ENCODE data around the gene NDUFV2.
"Not testable (repeated sequence)": the region's sequence is repeated elsewhere in the genome, so short reads cannot be mapped to it uniquely, and the experiment has no call there.

The NDUFV2 gene

DNA sequence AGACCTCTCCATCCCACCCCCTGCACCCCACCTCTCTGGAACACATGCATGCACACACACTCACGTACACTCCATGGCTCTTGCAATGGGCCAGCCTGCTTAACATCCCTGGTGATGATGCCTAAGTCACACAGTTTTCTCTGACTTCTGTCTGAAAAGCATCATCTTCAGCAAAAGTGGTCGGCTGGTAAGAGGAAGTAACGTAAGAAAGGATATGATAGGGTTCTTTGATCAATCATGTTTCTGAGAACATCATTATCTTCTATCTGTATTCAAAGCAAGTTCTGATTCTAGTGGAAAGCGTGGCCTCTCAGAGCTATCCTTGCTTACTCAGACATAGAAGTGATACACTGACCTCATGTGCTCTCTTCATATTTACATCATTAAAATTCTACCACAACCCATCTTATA, 11.4 kb upstream of the NDUFV2 start:
- DNase-seq (ENCODE audit: low read depth), result no peak

DNA sequence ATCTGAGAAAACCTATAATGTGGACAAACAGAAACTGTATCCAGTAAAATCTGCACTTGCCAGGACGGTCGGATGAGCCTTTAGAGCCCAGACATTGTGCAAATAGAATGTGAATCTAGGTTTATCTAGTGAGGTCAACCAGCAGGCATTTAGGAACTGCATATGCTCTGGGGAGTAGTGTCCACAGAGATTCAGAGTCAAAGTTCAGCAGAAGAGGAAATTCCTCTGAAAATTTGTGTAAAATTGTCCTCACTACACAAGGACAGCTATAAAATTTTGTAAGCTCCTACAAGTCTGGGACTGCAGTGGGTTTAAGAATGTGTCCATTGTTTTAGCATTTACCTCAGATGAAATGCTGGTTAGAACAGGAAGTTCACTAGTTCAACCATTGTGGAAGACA, 9.8 kb upstream of the NDUFV2 start:
- DNase-seq (ENCODE audit: low read depth), result no peak

DNA sequence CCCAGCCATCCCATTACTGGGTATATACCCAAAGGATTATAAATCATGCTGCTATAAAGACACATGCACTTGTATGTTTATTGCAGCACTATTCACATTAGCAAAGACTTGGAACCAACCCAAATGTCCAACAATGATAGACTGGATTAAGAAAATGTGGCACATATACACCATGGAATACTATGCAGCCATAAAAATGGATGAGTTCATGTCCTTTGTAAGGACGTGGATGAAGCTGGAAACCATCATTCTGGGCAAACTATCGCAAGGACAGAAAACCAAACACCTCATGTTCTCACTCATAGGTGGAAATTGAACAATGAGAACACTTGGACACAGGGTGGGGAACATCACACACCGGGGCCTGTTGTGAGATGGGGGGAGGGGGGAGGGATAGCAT, 9.4 kb upstream of the NDUFV2 start:
- DNase-seq (ENCODE audit: low read depth), result not testable (repeated sequence)

DNA sequence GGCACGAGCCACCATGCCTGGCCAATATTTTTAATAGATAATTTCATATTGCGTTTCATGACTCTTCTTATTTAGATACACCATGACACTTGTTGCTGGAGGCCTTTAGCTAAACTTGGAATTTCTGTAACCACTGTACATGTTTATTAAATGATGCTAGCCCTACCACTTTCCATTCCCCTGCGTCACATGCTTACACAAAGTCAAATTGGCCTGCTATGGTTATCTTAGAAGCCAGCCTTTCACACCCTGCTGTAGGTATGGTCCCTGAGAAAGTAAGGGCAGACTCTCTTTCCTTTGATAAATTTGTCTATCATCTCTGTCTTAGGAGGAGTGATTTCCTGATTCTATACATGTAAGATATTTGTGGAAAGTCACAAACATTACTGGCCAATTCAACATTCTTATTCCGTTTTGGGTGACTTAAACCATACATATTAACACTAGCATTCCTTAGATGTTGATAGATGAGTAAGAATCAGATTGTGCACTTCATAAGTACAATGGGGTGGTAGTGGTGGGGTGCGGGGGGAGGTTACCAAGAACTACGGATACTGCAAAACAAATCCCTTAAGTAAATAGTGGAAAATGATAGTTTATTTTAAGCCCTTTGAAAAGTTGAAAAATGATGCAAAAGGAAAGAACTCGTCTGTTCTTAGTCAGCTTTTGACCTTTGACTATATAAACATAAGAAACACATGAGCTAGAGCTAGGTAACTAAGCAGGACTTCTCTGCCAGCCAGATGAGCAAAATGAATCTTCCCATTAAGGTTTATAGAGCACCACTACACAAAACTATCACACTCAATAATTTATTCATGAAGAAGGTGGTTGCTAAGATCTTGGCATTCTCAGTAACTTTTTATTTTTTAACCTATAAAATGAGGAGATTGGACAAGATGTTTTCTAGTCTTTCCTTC, 7.9 kb upstream of the NDUFV2 start:
- no peak for DNase-seq (ENCODE audit: low read depth)

DNA sequence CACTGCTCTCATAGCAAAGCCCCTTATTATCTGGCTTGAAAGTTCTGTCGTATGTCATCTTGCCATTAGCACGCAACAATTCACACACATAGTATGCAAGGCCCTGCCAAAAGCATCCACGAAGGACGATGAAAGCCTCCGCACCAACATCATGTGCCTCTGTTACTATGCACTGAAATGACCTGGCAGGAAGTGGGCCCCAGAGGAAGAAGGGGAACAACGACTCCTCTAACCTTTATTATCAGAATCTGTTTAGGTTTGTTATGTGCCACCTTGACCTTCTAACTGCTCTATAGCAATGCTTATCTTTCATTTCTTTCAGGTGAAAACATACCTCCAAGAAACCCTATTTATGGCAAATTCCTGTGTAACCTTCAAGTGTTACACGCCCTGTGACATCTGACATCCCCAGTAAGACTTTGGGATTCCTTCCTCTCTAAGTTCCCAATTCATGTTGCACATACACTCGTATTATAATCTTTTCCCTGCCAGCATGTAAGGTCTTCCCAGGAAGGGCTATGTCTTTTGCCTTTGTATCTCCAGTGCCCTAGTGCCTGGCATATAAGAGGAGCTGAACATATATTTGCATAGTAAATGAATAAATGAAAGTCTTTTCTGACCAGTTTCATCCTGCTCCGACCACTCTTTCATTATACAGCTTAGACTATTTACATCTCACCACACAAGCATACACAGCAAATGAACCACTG, 7.0 kb upstream of the NDUFV2 start:
- no peak for DNase-seq (ENCODE audit: low read depth)

DNA sequence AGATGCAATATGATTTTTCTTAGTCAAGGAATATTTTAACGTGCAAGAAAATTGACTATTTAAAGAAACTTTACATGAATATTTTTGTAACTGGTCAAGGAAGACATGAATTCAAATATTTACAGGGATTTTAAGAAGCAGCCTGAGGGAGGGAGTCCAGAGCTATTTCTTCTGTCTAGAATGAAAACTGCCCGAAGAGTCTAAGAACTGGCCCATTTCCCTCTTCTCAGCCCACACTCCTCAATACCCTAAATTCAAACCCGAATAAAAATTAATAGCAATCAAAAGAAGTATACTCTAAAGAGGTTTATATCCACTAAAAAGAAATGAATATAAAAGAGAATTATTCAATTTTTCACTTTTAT, 6.5 kb upstream of the NDUFV2 start:
- no peak for DNase-seq (ENCODE audit: low read depth)

DNA sequence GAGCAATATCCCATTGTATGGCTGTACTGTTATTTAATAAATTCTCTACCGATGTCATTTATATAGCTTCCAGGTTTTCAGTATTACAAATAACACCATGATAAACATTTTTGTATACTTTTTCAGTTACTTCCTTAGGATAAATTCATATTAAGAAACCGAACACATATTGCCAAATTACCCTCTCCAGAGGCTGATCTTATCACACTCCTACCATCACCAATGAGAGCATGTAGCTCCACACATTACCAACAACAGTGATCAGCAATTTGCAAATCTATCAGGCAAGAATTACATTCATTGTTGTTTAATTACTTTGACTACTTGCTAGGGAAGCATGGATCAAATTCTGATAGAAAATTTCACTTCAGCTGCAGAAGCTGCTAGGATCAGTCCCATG, 5.8 kb upstream of the NDUFV2 start:
- no peak for DNase-seq (ENCODE audit: low read depth)

DNA sequence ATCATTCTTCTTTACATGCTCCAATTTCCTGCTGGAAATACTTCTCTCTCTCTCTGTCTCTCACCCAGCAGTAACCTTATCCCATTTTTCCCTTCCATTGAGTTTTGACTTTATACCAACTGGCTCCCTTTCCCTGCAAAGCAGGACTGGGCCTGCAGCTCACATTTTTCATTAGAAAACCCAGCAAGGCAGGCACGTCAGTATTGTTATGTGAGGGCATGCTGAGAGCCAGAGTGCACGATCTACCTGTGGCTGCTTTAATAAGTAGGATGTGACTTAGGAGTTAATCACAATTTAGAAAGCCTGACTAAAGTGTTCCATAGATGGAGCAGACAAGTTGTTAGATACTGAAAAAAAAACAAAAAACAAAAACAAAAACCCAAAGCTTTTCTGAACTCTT, 5.2 kb upstream of the NDUFV2 start:
- no peak for DNase-seq (ENCODE audit: low read depth)

DNA sequence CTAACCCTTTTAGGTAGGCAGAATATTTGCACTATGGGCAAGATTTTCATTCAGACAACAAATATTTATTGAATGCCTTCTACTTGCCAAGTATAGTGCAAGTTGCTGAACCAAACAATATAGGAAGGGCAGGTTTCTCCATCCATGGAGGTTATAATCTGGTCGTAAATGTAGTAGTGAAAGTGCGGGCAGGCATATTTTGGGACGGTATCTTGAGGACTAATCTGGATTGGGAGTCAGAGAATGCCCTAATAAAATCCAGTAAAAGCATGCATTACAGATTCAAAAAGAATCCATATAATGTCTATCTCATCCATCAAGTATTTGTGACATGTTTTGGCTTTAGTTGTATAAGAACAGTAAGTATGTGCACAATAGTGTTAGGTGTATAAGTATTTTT, 1.7 kb upstream of the NDUFV2 start:
- no peak for DNase-seq (ENCODE audit: low read depth)

DNA sequence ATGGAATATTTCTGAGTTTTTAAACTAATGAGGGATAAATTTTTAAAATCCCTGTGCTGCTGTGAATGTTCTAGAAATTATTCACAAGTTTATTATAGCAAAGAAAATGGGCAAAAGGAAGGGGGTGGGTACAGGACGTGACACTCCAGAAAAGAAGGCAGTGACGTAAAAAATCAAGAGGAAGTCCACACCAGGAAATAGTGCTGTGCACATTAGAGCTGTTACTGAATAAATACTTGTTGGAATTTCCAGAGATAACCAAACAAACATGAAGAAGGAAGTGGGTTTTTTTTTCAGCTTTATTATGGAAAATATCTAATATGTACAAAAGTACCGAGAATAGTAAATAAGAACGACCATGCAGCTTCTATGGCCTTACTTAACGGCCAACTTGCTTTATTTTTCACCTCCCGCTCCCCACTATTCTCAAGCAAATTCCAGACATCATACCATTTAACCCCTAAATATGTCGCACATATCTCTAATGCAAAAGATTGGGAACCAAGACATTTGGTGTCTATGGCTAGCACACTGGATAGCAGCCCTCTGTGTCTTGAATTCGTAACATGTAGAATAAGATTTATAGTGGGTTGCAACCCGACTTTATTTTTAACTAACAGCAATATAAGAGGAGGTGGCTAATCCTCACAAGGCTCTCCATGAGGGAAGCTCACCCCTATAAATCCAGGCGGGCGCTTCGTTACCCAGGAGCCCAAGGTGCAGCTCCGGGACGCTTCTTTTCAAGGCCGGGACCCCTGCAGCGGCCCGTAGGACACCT, 580 bp upstream of the NDUFV2 start:
- DNase-seq (ENCODE audit: low read depth), result peak; percentile 18

DNA sequence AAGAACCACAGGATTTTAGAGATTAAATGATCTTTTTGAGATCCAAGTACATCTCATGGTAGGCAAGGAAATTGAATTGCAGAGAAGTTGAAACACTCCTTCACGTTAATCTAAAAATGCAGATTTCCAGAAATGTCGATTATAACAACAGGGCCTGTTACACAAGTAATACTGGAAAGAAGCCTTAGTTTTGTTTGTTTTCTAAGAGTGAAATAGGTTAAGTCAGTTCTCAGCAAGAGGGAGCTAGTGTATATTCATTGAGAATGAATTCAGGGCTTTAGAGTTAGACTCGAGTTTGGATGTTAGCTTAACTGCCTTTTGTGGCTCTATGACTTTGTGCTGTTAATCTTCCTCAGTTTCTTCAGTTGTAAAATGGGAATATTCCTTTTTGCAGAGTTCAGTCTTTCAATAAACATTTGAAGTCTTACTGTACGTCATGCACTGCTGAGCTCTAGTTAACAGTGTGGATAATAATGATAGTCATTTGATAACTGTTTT, 926 bp downstream of the NDUFV2 start:
- no peak for DNase-seq (ENCODE audit: low read depth)

DNA sequence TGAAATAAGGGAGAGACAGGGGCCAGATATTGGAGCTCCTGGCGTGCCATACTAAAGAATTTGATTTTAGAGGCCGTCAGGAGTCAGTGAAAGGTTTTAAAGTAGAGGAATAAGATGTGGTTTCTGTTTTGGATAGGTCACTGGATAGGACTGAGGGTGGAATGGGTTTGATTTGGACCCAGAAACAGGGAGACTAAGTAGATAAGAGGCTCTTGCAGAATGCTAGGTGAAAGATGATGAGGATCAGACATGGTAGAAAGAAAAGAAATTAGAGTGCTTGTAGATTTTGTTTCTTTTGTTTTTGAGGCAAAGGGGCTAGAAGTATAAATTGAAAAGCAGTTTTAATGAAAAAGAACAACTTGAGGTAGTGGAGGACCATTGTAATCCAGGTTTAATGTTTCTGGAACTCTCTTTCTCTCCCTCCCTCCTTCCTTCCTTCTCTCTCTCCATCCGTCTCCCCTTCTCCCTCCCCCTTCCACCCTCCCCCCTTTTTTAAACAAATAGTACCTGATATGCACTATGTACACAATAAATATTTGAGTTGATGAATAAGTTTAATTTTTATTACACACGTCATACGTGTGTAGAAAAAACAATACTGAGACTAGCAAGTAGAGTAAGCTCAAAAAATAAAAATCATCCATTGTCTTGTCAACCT, 1.9 kb downstream of the NDUFV2 start:
- DNase-seq (ENCODE audit: low read depth), result no peak

DNA sequence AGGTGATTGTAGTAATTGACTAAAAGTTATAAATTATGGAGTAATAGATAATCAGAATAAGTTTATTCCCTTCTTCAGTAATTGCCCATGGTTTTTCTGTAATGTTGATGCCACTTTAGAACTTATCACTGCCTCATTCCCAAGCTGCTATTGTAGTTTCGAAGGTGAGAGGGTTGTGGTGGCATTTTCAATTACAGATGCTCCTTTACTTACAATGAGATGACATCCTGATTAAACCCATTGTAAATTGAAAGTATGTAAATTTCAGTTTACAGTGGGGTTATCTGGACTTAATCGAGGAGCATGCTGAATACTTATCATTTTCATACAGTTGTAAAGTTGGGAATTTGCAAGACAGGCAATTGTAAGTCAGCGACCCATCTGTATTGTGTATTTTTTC, 2.9 kb downstream of the NDUFV2 start:
- no peak for DNase-seq (ENCODE audit: low read depth)

DNA sequence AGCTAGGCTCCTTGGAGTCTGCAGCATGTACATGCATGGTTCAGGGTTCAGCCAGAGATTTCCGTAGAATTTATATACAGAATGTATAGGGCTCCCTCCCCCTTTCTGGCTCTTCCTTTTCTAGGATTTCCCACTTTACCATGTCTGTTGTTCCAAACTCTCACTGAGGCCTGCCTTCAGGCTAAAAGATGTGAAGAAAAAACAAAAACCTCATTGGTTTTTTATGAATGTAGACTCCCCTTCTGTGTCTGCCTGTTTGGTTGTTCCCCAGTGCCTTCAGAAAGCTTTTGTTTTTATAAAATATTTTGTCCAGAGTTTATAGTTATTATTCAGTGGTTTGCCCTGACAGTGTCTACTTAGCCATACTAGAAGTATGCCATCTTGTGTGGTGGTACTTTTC, 3.6 kb downstream of the NDUFV2 start:
- no peak for DNase-seq (ENCODE audit: low read depth)

DNA sequence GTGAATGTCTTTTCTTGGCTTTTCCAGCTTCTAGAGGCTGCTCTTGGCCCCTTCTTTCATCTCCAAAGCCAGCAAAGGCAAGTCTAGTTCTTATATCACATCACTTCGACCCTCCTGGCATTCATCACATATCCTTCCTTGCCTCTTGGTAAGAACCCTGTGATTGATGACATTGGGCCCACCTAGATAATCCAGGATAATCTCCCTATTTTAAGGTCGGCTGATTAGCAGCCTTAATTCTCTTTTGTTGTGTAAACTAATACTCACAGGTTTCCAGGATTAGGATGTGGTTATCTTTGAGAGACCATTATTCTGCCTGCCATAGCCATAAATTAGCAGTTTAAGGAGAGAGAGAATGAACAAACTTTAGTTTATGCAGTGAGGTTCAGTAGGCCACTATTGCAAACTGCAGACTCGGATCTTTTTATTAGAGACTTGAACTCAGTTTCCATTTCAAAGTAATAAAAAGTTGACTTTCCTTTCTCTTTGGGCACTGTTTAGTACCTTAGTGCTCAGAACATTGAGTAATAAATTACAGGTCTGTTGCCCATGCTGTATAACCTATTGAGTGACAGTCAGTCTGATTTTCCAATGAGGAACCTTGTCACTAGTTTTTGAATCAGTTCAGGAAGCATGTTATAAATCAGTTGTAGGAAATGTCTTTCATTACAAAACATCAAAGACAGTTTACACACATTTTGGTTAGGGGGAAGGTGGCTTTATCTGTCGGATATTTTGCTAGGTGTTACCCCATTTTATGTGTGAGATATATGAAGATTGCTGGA, 4.5 kb downstream of the NDUFV2 start:
- no peak for DNase-seq (ENCODE audit: low read depth)

DNA sequence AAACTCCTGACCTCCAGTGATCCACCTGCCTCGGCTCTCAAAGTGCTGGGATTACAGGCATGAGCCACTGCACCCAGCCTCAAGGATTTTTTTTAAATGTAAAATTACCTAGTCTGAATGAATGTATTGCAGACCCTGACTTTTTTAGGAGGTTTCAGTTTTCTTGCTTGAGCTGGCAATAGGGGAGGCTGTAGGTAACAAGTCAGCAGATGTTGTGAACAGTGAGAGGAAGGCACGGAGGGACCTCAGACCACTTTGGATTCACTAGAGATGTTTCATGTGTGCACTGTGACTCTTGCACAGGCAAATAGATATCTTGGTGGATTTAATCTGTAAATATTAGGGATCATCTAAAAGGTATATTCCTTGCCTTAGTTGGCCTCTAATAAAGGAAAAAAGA, 6.4 kb downstream of the NDUFV2 start:
- DNase-seq (ENCODE audit: low read depth), result no peak

DNA sequence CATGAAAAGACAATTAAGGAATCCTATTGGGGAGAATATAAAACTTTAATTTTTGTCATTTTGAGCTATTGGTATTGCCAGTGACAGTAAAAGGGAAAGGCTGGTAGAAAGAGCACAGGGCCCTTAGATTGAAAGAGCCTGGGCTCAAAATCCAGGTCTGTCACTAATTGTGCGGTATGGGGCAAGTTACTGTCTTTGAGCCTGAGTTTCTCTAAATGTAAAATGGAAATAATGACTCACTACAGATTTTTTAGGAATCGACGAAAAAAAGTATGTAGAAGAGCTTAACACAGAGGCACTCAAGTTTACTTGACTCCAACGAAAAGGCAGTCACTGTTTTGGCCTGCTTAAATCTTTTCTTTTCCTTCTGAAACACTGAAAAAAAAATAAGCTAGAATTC, 7.0 kb downstream of the NDUFV2 start:
- no peak for DNase-seq (ENCODE audit: low read depth)

DNA sequence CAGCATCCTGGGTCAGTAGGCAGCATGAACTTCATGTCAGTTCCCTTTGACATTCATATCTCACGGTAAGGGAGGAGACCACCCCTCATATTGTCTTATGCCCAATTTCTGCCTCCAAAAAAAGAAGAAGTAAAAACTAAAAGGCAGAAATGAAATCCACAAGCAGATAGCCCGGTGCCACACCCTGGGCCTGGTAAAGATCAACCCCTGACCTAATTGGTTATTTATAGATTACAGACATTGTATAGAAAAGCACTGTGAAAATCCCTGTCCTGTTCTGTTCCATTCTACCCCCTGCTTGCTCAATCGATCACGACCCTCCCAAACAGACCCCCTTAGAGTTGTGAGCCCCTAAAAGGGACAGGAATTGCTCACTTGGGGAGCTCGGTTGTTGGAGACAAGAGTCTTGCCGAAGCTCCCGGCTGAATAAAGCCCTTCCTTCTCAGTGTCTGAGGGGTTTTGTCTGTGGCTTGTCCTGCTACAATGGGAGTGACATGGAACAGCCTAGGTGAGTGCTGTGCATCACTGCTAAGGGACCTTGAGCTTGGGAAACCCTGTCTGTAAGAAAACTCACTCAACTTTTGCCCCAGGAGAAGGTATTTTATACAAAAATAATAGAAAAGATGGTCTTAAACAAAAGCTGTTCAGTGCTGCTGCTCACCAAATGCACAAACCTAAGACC, 11.1 kb downstream of the NDUFV2 start:
- no peak for DNase-seq (ENCODE audit: low read depth)

DNA sequence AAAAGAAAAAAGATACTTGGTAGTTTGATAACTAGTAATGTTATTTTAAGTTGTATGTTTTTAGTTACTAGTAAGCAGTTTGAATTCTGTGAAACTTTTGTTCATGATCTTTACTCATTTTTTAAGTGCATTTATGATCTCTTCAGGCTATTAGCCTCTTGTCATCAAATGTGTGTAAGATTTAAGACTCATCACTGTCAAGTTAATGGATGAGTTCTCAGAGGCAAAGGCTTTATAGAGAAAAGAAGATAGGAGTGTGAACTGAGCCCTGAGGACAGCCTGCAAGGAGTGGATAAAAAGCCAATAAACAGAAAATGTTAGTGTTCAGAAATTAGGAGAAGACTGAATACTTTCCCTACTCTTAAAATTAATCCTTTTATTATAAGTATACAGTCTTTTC, 13.5 kb downstream of the NDUFV2 start:
- DNase-seq (ENCODE audit: low read depth), result no peak

DNA sequence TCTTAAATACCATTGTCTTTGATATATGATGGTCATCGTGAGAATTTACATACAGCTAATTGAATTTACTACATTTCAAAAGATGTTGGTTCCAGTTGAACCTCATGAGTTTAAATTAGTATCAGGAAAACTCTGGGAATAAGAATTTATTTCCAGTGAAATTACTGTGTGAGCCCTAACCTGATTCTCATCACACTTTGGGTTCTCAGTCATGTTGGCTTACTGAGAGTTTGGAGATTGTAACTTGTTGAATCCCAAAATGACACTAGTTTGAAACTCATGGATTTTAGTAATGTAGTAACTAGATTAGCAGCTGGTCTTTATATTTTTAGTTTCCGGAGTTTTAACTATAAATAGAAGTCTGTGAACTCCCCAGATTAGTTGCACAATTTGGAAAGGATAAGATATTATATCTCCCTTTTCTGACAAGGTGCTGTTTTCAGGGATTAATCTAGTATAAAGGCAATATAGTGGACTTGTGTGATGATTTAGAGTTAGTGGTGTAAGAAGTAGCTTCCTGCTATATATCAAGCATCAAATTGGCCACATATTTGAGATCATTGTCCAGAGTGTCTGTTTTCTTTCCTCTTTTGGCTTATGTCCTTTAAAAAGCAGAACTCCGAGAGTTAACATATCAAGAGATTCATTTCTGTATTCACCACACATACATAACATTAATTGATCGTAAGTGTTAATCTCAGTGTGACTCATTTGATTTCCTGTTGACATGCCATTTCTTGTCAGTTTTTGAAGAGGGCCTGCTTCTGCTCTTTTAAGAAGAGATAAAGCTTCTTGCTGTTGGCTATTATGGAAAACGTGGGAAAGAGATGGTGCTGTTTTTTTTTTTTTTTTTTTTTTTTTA, 15.7 kb downstream of the NDUFV2 start:
- no peak for DNase-seq (ENCODE audit: low read depth)

Measured in CMK (cell line).